Gastroesophageal sphincter (tissue), 4 donors: ENCODE results near the gene EMX1. TPM values are rescaled to one million over a fixed set of nuclear protein-coding genes. Genes with fewer than 3 reads are reported as not detected.

Source experiments
- ATAC-seq: fragments of 150-250 bp; one replicate; pipeline ENCODE4 v1.9.1; 2016; ENCODE audit warnings: mild to moderate bottlenecking, moderate library complexity
- H3K27ac ChIP-seq, 4 donors: fragments of 200-600 bp; sonication (generic) in 3 of 4; 1 replicate in 3 of 4; 2 replicates in 1 of 4; pipeline ENCODE4 v1.5.1; 2016 to 2019
- H3K27me3 ChIP-seq: fragments of 200-600 bp; sonication (generic); one replicate; pipeline ENCODE4 v1.5.1; 2019
- H3K36me3 ChIP-seq, 2 donors: fragments of 200-600 bp; sonication (generic); one replicate each; pipeline ENCODE4 v1.5.1; 2019; ENCODE audit warnings: control low read depth in 1 of 2
- H3K4me1 ChIP-seq, 3 donors: fragments of 200-600 bp; sonication (generic); 1 replicate in 2 of 3; 2 replicates in 1 of 3; pipeline ENCODE4 v1.5.1; 2016 to 2019; ENCODE audit warnings: control low read depth in 2 of 3
- H3K4me3 ChIP-seq, 2 donors: fragments of 200-600 bp; sonication (generic); one replicate each; pipeline ENCODE4 v1.5.1; 2019; ENCODE audit warnings: mild to moderate bottlenecking in 1 of 2, moderate library complexity in 1 of 2
- H3K9me3 ChIP-seq, 3 donors: fragments of 200-600 bp; sonication (generic); one replicate each; pipeline ENCODE4 v1.5.1; 2017 to 2019; ENCODE audit warnings: control low read depth in 2 of 3
- EP300 ChIP-seq: sonication (generic); formaldehyde crosslinking; IDR thresholded peaks from one replicate; pipeline ENCODE4 v1.6.1; 2017; ENCODE audit warnings: antibody characterized with exemption, mild to moderate bottlenecking
- POLR2A ChIP-seq, 2 donors: fragments of 450-650 bp; IDR thresholded peaks; one replicate each; pipeline ENCODE4 v1.6.1; 2017; ENCODE audit warnings: antibody characterized with exemption in 2 of 2, mild to moderate bottlenecking in 2 of 2, moderate library complexity in 1 of 2
- POLR2AphosphoS5 ChIP-seq: sonication (generic); formaldehyde crosslinking; IDR thresholded peaks from one replicate; pipeline ENCODE4 v1.6.1; 2017; ENCODE audit warnings: antibody characterized with exemption
- WGBS, 2 donors: methylation state at CpG; one replicate each; pipeline ENCODE4 v1.1.5; 2018; ENCODE audit warnings: low coverage in 1 of 2; 5-methylcytosine and 5-hydroxymethylcytosine counted together
- total RNA-seq, 4 donors: library from RNA; depleted of rRNA; stranded (reverse); fragments of >200 nt; gene quantifications; one replicate each; pipeline ENCODE4 v1.1.0, GENCODE V29; 2016
- TF ChIP-seq, protein P1 (sequence below), 4 experiments: fragments of 200-600 bp in 2 of 4; fragments of 450-650 bp in 2 of 4; sonication (generic) in 1 of 4; IDR thresholded peaks; one replicate each; pipeline ENCODE4 v1.5.1; 2017 to 2019; ENCODE audit warnings: antibody characterized with exemption in 4 of 4, mild to moderate bottlenecking in 2 of 4, moderate library complexity in 2 of 4

Gene EMX1
- total RNA-seq, 4 donors from 2014 or later, result 0.15 TPM; not detected in 3

DNA sequence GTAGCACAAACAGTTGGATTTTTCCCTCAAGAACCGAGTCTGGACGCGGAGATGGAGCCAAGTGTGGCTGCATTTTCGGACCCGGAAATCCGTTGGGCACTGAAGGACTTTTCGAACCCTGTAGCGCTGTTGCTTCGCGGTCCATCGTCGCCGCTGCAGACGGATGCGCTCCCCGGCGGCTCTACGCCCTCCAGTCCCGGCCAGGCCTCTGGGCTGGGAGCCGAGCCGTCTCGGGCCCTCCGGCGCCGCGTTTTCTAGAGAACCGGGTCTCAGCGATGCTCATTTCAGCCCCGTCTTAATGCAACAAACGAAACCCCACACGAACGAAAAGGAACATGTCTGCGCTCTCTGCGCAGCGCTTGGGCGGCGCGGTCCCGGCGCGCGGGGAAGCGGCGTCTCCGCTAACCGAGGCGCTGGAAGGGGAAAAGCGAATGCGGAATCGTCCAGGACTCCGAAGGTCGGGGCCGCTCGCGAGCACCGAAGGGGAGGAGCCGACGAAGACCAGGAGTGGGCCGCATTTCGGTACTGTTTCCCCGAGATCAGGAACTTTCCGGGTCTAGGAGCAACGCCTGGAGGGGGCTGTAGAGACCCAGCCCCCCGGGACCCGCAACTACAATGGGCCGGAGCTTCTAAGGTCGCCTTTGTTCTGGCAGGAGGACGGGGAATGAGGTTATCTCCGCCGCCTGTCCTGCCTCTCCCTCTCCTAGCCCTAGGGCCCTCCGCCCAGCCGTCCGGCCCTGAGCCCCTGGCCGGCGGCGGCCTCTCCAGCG, 3.2 kb downstream of the EMX1 start:
- WGBS, 2 donors, result no CpG with 5 or more reads among the region's 77 CpGs
- Histone ChIP-seq H3K4me1 (peaks cover 3 to 76% (median 52%) of the 10 kb centered on the region in 3 donors), H3K27ac (no peak overlapping the region), H3K36me3 (no peaks in the 10 kb centered on the region), H3K27me3 (peaks cover 100% of the 10 kb centered on the region), H3K9me3 (no peaks in the 10 kb centered on the region), H3K4me3 (peak overlapping the region in 1 of 2 donors; percentile 38)
- no peak for ATAC-seq
- TF ChIP-seq, protein P1, sequence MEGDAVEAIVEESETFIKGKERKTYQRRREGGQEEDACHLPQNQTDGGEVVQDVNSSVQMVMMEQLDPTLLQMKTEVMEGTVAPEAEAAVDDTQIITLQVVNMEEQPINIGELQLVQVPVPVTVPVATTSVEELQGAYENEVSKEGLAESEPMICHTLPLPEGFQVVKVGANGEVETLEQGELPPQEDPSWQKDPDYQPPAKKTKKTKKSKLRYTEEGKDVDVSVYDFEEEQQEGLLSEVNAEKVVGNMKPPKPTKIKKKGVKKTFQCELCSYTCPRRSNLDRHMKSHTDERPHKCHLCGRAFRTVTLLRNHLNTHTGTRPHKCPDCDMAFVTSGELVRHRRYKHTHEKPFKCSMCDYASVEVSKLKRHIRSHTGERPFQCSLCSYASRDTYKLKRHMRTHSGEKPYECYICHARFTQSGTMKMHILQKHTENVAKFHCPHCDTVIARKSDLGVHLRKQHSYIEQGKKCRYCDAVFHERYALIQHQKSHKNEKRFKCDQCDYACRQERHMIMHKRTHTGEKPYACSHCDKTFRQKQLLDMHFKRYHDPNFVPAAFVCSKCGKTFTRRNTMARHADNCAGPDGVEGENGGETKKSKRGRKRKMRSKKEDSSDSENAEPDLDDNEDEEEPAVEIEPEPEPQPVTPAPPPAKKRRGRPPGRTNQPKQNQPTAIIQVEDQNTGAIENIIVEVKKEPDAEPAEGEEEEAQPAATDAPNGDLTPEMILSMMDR (IDR thresholded peaks at IDR 0.05), result no peak
- TF ChIP-seq EP300 (no peak), POLR2A (IDR thresholded peaks at IDR 0.05) (no peak), POLR2AphosphoS5 (peak; percentile 17)

- Histone ChIP-seq H3K27me3 (peaks cover 100% of the 10 kb centered on the region), H3K9me3 (no peaks in the 10 kb centered on the region), H3K36me3 (no peaks in the 10 kb centered on the region), H3K4me3 (no peak overlapping the region), H3K4me1 (peaks cover 0 to 71% (median 44%) of the 10 kb centered on the region in 3 donors), H3K27ac (no peak overlapping the region)
- ATAC-seq, result no peak
- 13 to 17% methylated on average over 3 to 7 of the region's 15 CpGs for WGBS, 2 donors
- TF ChIP-seq POLR2AphosphoS5 (no peak), EP300 (no peak), POLR2A (IDR thresholded peaks at IDR 0.05) (no peak)
- TF ChIP-seq, protein P1 (IDR thresholded peaks at IDR 0.05), result no peak
Observed at GRCh38 chr2:72921088-72921851, 4.0 kb downstream of the EMX1 start.

DNA sequence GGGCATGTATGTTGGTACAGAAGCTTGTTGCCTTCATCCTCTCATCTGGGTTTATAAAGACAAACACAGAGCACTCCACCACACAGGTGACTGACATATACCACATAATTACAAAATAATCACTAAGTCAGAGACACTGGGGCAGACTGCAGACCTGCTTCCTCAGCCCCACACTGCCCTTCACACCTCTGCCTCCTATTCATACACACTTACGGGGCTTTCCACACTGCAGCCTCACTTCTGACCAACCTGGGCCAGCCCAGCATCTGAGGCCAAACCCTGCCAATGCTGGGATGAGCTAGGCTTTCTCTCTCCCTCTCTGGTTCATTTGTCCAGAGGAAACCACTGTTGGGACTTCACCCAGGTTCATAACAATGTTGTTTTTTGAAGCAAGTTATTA, 4.5 kb downstream of the EMX1 start:
- Histone ChIP-seq H3K36me3 (no peaks in the 10 kb centered on the region), H3K4me3 (no peak overlapping the region), H3K9me3 (no peaks in the 10 kb centered on the region), H3K4me1 (peaks cover 0 to 65% (median 38%) of the 10 kb centered on the region in 3 donors), H3K27ac (no peak overlapping the region), H3K27me3 (peaks cover 100% of the 10 kb centered on the region)
- WGBS, 2 donors, result 80% methylated on average over 1 of the region's 1 CpG; no CpG with 5 or more reads in 1 of the 2 donors
- no peak for ATAC-seq
- TF ChIP-seq POLR2AphosphoS5, result no peak

DNA sequence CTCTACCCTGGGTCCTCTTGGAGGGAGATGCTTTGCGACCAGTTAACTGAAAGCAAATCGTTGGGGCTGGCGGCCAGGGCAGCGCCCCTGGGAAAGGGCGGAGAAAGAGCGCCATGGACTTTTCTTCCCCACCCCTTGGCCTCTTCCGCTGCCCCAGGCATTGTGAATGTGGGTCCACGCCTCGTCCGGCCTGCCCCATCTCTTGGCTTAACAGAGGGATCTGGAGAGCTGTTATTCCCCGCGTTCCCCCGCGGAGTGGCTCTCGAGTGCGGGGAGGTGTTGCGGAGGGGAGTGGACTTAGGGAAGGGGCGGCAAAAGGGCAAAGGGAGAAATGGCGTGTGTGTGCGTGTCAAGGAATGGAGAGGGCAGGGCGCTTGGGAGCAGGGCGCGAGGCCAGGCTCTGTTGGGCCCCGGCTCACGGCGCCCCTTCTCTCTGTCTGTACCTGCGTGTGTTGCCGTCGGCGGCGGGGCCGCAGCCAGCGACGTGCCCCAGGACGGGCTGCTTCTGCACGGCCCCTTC, 6.6 kb downstream of the EMX1 start:
- Histone ChIP-seq H3K27me3 (peaks cover 100% of the 10 kb centered on the region), H3K4me1 (peaks cover 0 to 45% (median 20%) of the 10 kb centered on the region in 3 donors), H3K36me3 (no peaks in the 10 kb centered on the region), H3K27ac (no peak overlapping the region), H3K9me3 (no peaks in the 10 kb centered on the region), H3K4me3 (no peak overlapping the region)
- WGBS, 2 donors, result no CpG with 5 or more reads among the region's 36 CpGs
- no peak for ATAC-seq
- TF ChIP-seq, protein P1 (IDR thresholded peaks at IDR 0.05), result no peak
- TF ChIP-seq EP300, result no peak
- no peak for TF ChIP-seq POLR2A (IDR thresholded peaks at IDR 0.05)
- no peak for TF ChIP-seq POLR2AphosphoS5

GRCh38 chr2:72924353-72925240, 7.3 kb downstream of the EMX1 start:
- Histone ChIP-seq H3K4me3 (peak overlapping the region in 1 of 2 donors; percentile 12), H3K9me3 (no peaks in the 10 kb centered on the region)
- 0 to 17% methylated on average over 8 of the region's 61 CpGs for WGBS, 2 donors

More at GRCh38 chr2:72924353-72925240, 7.3 kb downstream of the EMX1 start:
- Histone ChIP-seq H3K27me3 (peaks cover 100% of the 10 kb centered on the region), H3K4me1 (peaks cover 0 to 39% (median 20%) of the 10 kb centered on the region in 3 donors), H3K36me3 (no peaks in the 10 kb centered on the region), H3K27ac (no peak overlapping the region)
- ATAC-seq, result no peak
- TF ChIP-seq, protein P1 (IDR thresholded peaks at IDR 0.05), result no peak
- TF ChIP-seq POLR2A (IDR thresholded peaks at IDR 0.05) (no peak), EP300 (no peak), POLR2AphosphoS5 (no peak)
